ENCODE results near the gene ZNF575.

- TF ChIP-seq CTCF (conservative IDR thresholded peaks at IDR 0.05; ENCODE audit: low read length) (no peak), EZH2phosphoT487 (IDR thresholded peaks at IDR 0.05; ENCODE audit: borderline replicate concordance) (no peak)
Observed at GRCh38 chr19:43584484-43584883, 51.5 kb downstream of the ZNF575 start.
